Measurements from ENCODE around the gene C2orf92.

The C2orf92 gene

DNA sequence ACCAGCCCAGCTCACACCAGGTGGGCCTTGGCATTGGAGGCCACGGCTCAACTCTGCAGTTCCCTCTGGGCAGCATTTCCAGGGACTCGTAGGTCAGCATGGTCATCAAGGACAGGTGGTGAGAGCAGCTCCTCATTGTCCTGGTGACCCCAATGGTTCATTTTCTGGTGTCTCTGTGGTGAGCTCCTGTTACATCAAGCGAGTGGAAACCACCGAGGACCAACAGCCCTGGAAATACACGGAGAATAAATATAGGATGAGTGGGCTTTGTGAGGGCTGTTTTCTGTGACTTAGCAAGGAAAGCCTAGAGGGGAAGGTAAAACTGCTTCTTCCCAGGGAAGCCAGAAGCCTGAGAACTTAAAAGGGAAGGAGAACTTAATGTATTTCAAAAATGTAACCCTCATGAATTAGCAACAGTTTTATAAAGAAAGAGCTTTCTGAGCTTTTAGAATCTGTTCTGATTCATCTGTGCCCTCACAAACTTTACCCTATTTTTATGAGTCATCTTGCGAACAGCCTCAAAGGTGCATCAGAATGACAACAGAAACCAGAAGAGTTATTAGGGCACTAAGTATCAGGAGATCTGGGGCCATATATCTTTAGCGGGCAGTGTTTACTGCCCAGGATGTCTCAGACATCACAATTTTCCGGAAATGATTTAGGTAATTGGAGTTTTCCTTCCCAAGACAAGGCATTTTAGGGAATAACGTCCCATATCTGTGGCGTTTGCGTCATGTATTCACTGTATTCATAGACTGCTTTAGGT, 18.7 kb downstream of the C2orf92 start:
- no peaks in the 10 kb centered on the region for H3K27me3 ChIP-seq (ENCODE audit: control insufficient read depth in 5 of 5, insufficient read depth in 4 of 5, low read length in 5 of 5)
- no peaks in the 10 kb centered on the region for H3K36me3 ChIP-seq (ENCODE audit: control insufficient read depth in 5 of 5, insufficient read depth in 5 of 5, low read length in 5 of 5)
- no peak overlapping the region for H3K4me3 ChIP-seq (ENCODE audit: low read depth in 1 of 5, low read length in 5 of 5)
- no peaks in the 10 kb centered on the region for H3K4me1 ChIP-seq (ENCODE audit: control insufficient read depth in 5 of 5, insufficient read depth in 5 of 5, low read length in 5 of 5)
- H3K9me3 ChIP-seq (ENCODE audit: control insufficient read depth in 5 of 5, low read length in 5 of 5): no peaks in the 10 kb centered on the region
- H3K9ac ChIP-seq (ENCODE audit: low read length in 5 of 5): no peak overlapping the region
- no peak overlapping the region for H3K27ac ChIP-seq (ENCODE audit: low read depth, low read length)

DNA sequence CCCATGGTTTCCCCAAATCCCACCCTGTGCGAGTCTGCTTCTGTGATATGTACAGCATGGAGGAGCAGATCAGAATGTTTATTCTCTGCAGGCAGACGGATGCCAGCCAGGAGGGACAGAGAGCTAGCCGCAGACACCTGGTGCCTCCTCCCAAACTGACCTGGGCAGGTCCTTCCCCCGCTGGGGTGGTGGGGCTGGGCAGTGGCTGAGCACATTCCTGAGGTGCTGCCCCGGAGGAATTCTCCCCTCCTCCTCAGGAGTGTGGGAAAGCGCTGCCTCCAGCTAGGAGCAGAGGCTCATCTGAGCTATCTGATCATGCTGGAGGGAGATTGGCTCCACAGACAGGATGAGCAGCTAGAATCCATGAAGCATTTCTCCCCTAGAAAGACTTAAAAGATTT, 21.7 kb downstream of the C2orf92 start:
- Histone ChIP-seq H3K4me3 (ENCODE audit: low read depth in 1 of 5, low read length in 5 of 5) (no peak overlapping the region), H3K4me1 (ENCODE audit: control insufficient read depth in 5 of 5, insufficient read depth in 5 of 5, low read length in 5 of 5) (no peaks in the 10 kb centered on the region), H3K27me3 (ENCODE audit: control insufficient read depth in 5 of 5, insufficient read depth in 4 of 5, low read length in 5 of 5) (no peaks in the 10 kb centered on the region), H3K36me3 (ENCODE audit: control insufficient read depth in 5 of 5, insufficient read depth in 5 of 5, low read length in 5 of 5) (no peaks in the 10 kb centered on the region), H3K9me3 (ENCODE audit: control insufficient read depth in 5 of 5, low read length in 5 of 5) (no peaks in the 10 kb centered on the region), H3K9ac (ENCODE audit: low read length in 5 of 5) (no peak overlapping the region), H3K27ac (ENCODE audit: low read depth, low read length) (no peak overlapping the region)

DNA sequence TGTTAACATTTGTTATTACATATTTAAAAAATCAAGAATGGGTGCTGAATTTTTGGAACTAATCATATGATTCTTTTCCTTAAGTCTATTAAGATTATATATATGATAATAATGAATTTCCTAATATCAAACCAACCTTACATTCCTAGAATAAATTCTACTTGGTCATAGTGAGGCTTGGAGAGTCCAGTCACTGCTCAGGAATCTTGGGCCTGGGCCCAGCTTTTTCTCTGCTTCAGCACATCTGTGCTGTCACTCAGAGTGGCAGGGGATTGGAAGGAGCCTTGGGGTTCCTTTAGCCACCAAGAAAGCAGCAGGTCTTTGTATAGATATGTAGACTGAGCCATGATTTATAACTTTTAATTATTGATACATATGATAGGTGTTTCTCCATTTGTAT, 24.0 kb downstream of the C2orf92 start:
- Histone ChIP-seq H3K27ac (ENCODE audit: low read depth, low read length) (no peak overlapping the region), H3K36me3 (ENCODE audit: control insufficient read depth in 5 of 5, insufficient read depth in 5 of 5, low read length in 5 of 5) (no peaks in the 10 kb centered on the region), H3K9ac (ENCODE audit: low read length in 5 of 5) (no peak overlapping the region), H3K4me3 (ENCODE audit: low read depth in 1 of 5, low read length in 5 of 5) (no peak overlapping the region), H3K4me1 (ENCODE audit: control insufficient read depth in 5 of 5, insufficient read depth in 5 of 5, low read length in 5 of 5) (peaks cover 0 to 5% (median 2%) of the 10 kb centered on the region in 5 donors), H3K27me3 (ENCODE audit: control insufficient read depth in 5 of 5, insufficient read depth in 4 of 5, low read length in 5 of 5) (no peaks in the 10 kb centered on the region), H3K9me3 (ENCODE audit: control insufficient read depth in 5 of 5, low read length in 5 of 5) (no peaks in the 10 kb centered on the region)

DNA sequence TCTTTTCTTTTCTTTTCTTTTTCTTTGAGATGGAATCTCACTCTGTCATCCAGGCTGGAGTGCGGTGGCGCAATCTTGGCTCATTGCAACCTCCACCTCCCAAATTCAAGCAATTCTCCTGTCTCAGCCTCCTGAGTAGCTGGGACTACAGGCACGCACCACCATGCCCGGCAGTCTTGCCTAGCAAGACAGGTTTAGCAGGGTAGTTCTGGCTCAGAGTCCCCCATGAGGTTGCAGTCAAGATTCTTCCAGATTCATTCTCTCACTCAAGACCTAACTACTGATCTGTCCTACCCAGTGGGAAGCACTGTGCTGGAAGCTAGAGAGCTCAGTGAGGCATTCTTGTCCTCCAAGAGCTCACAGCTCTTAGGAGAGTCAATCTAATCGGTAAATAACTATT, 26.2 kb downstream of the C2orf92 start:
- Histone ChIP-seq H3K4me3 (ENCODE audit: low read depth in 1 of 5, low read length in 5 of 5) (no peak overlapping the region), H3K4me1 (ENCODE audit: control insufficient read depth in 5 of 5, insufficient read depth in 5 of 5, low read length in 5 of 5) (peaks cover 0 to 7% (median 2%) of the 10 kb centered on the region in 5 donors), H3K9ac (ENCODE audit: low read length in 5 of 5) (no peak overlapping the region), H3K9me3 (ENCODE audit: control insufficient read depth in 5 of 5, low read length in 5 of 5) (no peaks in the 10 kb centered on the region), H3K27ac (ENCODE audit: low read depth, low read length) (no peak overlapping the region), H3K27me3 (ENCODE audit: control insufficient read depth in 5 of 5, insufficient read depth in 4 of 5, low read length in 5 of 5) (no peaks in the 10 kb centered on the region), H3K36me3 (ENCODE audit: control insufficient read depth in 5 of 5, insufficient read depth in 5 of 5, low read length in 5 of 5) (no peaks in the 10 kb centered on the region)

DNA sequence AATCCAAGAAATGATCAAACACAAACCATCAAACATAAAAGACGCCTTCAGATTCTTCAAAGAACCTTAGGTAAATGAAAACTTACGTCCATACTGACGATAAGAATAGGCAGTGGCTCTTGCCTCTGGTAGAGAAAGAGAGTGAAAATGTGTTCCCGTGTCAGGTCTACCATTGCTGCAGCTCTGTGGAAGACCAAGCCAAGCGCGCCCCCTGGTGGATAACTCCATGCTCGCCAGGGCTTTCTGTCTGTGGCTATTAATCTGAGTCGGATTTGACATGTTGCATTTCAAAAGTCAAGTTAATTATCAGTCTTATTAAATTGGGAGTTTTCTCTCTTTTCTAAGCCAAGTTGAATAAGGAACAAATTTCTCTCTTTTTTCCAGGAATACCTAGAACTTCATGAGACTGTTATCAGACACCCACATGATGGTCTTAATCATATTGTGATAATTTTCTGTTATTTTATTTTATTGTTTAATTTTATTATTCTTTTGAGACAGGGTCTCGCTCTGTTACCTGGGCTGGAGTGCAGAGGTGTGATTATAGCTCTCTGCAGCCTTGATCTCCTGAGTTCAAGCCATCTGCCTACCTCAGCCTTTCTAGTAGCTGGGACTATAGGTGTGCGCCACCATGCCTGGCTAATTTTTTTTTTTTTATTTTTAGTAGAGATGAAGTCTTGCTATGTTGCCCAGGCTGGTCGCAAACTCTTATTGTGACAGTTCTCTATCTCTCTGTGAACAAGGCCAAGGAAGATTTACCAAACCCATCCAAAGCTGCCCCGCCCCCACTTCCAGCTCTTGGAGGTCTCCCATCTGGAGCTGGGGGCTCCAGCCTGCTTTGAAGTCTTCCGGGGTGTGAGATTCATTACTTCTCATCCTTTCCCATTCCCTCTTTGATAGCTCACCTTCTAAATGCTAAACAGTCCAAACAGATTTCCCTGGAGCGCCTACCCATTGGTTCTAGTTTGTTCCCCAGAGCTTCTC, 28.0 kb downstream of the C2orf92 start:
- Histone ChIP-seq H3K9me3 (ENCODE audit: control insufficient read depth in 5 of 5, low read length in 5 of 5) (no peaks in the 10 kb centered on the region), H3K9ac (ENCODE audit: low read length in 5 of 5) (no peak overlapping the region), H3K4me3 (ENCODE audit: low read depth in 1 of 5, low read length in 5 of 5) (no peak overlapping the region), H3K4me1 (ENCODE audit: control insufficient read depth in 5 of 5, insufficient read depth in 5 of 5, low read length in 5 of 5) (peaks cover 0 to 7% (median 2%) of the 10 kb centered on the region in 5 donors), H3K36me3 (ENCODE audit: control insufficient read depth in 5 of 5, insufficient read depth in 5 of 5, low read length in 5 of 5) (no peaks in the 10 kb centered on the region), H3K27ac (ENCODE audit: low read depth, low read length) (no peak overlapping the region), H3K27me3 (ENCODE audit: control insufficient read depth in 5 of 5, insufficient read depth in 4 of 5, low read length in 5 of 5) (no peaks in the 10 kb centered on the region)

DNA sequence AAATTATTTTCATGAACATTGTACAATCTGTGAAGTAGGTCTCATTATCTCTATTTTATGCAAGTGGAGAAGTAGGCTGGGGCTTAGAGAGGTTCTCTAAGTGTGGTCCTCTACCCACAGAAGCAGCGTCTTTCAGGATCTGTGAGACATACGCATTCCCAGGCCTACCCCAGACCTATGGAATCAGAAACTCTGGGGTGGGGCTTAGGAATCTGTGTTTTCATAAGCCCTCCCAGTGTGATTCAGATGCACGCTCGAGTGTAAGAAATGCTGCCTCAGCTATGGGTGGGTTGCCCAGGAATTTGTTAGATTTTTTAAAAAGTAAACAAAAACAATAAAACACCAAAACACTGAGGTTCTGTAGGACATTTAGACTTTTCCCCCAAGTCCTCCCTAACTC, 29.0 kb downstream of the C2orf92 start:
- H3K27ac ChIP-seq (ENCODE audit: low read depth, low read length): no peak overlapping the region
- H3K4me1 ChIP-seq (ENCODE audit: control insufficient read depth in 5 of 5, insufficient read depth in 5 of 5, low read length in 5 of 5): peaks cover 0 to 7% (median 2%) of the 10 kb centered on the region in 5 donors
- H3K4me3 ChIP-seq (ENCODE audit: low read depth in 1 of 5, low read length in 5 of 5): no peak overlapping the region
- H3K27me3 ChIP-seq (ENCODE audit: control insufficient read depth in 5 of 5, insufficient read depth in 4 of 5, low read length in 5 of 5): no peaks in the 10 kb centered on the region
- no peaks in the 10 kb centered on the region for H3K36me3 ChIP-seq (ENCODE audit: control insufficient read depth in 5 of 5, insufficient read depth in 5 of 5, low read length in 5 of 5)
- no peak overlapping the region for H3K9ac ChIP-seq (ENCODE audit: low read length in 5 of 5)
- H3K9me3 ChIP-seq (ENCODE audit: control insufficient read depth in 5 of 5, low read length in 5 of 5): no peaks in the 10 kb centered on the region

DNA sequence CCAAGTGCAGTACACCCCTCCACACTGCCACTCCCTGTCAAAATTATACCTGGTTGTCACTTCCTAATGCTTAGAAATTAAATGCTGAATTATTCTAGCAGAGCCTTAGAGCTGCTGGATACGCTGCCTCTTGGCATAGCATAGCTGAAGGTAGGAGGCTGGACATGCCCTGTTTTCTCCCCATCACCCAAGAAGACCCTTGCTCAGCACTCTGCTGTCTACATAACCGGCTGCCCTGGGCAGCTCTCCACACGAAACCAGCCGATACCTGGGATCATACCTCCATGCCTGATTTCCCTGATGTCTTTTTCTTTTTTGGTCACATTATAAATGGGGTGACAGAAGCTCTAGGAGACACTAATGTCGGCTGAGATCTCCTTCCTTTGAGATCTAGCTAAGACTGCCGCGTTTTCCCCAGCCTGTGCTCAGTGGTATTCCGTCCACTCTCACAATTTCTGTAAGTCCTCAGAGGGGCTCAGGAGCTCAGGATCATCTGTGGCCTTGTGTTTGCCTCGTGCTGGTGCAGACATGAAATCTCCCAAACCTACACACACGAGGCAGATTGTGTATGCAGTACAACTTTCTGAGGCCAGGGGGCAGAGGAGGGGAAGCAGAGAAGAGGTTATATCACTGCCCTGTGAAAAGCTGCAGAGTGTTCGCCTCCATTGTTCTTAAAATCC, 30.4 kb downstream of the C2orf92 start:
- Histone ChIP-seq H3K36me3 (ENCODE audit: control insufficient read depth in 5 of 5, insufficient read depth in 5 of 5, low read length in 5 of 5) (no peaks in the 10 kb centered on the region), H3K4me1 (ENCODE audit: control insufficient read depth in 5 of 5, insufficient read depth in 5 of 5, low read length in 5 of 5) (peaks cover 0 to 7% (median 2%) of the 10 kb centered on the region in 5 donors), H3K9me3 (ENCODE audit: control insufficient read depth in 5 of 5, low read length in 5 of 5) (no peaks in the 10 kb centered on the region), H3K27ac (ENCODE audit: low read depth, low read length) (no peak overlapping the region), H3K4me3 (ENCODE audit: low read depth in 1 of 5, low read length in 5 of 5) (no peak overlapping the region), H3K9ac (ENCODE audit: low read length in 5 of 5) (no peak overlapping the region), H3K27me3 (ENCODE audit: control insufficient read depth in 5 of 5, insufficient read depth in 4 of 5, low read length in 5 of 5) (no peaks in the 10 kb centered on the region)

DNA sequence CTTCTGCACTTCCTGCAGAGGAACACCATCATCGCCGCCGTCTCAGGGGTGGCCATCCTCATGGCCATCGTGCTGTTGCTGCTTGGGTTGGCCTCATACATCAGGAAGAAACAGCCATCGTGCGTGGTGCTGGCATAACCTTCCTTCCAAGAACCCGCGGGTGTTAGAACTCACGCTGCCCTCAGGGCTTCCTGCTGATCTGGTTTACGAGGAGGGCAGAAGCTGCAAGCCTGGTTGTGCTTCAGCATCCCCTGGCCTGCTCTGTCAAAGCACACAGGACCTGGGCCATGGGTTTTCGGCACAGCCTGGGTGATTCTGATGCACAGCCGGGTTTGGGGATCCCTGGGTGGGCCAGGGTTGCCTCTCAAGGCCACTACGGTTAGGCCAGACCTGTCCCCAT, 31.7 kb downstream of the C2orf92 start:
- Histone ChIP-seq H3K27ac (ENCODE audit: low read depth, low read length) (no peak overlapping the region), H3K9ac (ENCODE audit: low read length in 5 of 5) (no peak overlapping the region), H3K9me3 (ENCODE audit: control insufficient read depth in 5 of 5, low read length in 5 of 5) (no peaks in the 10 kb centered on the region), H3K4me3 (ENCODE audit: low read depth in 1 of 5, low read length in 5 of 5) (no peak overlapping the region), H3K4me1 (ENCODE audit: control insufficient read depth in 5 of 5, insufficient read depth in 5 of 5, low read length in 5 of 5) (peaks cover 0 to 7% (median 2%) of the 10 kb centered on the region in 5 donors), H3K27me3 (ENCODE audit: control insufficient read depth in 5 of 5, insufficient read depth in 4 of 5, low read length in 5 of 5) (no peaks in the 10 kb centered on the region), H3K36me3 (ENCODE audit: control insufficient read depth in 5 of 5, insufficient read depth in 5 of 5, low read length in 5 of 5) (no peaks in the 10 kb centered on the region)

DNA sequence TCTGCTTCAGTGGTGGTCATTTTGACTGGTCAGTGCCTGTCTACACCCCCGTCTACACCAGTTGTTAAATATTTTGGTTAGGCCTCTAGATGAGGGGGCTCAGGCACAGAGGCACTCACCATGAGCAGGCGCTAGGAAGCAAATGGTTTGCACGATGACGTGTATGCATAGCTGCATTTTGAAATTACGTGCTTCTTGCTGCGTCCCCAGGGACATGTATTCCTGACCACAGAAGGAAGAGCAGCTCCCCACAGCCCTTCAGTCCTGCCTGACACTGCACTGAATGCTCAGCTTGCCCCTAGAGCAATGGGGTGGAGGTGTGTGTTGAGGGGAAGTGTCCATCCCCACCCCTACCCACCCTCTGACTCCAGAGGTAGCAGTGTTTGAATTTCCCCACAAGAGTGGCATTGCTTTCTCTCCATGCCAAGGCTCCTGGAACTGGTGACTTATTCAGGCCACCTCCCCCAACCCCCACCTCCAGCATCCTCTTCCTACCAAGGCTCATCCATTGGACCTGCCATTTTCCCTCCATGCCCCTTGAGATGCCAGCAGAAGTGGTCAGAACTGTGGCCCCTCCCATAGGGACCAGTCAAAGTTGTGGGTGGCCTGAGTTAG, 32.4 kb downstream of the C2orf92 start:
- H3K9ac ChIP-seq (ENCODE audit: low read length in 5 of 5): no peak overlapping the region
- H3K27ac ChIP-seq (ENCODE audit: low read depth, low read length): no peak overlapping the region
- H3K36me3 ChIP-seq (ENCODE audit: control insufficient read depth in 5 of 5, insufficient read depth in 5 of 5, low read length in 5 of 5): no peaks in the 10 kb centered on the region
- H3K4me1 ChIP-seq (ENCODE audit: control insufficient read depth in 5 of 5, insufficient read depth in 5 of 5, low read length in 5 of 5): peaks cover 0 to 5% (median 2%) of the 10 kb centered on the region in 5 donors
- no peak overlapping the region for H3K4me3 ChIP-seq (ENCODE audit: low read depth in 1 of 5, low read length in 5 of 5)
- no peaks in the 10 kb centered on the region for H3K9me3 ChIP-seq (ENCODE audit: control insufficient read depth in 5 of 5, low read length in 5 of 5)
- H3K27me3 ChIP-seq (ENCODE audit: control insufficient read depth in 5 of 5, insufficient read depth in 4 of 5, low read length in 5 of 5): peaks cover 0 to under 1% (median 0%) of the 10 kb centered on the region in 5 donors
